Globus pallidus (tissue), 1 donor: ENCODE results near the gene PECR.
"Not testable (repeated sequence)": the region's sequence is repeated elsewhere in the genome, so short reads cannot be mapped to it uniquely, and the experiment has no call there.

Experiments used
- DNase-seq: peaks from one replicate; pipeline ENCODE4 v3.0.0-alpha.2; 2015; ENCODE audit warnings: low spot score

PECR gene

GRCh38 chr2:216002101-216002678 lies 79.4 kb downstream of the PECR start:
- DNase-seq, result no peak

- DNase-seq, result no peak
These were observed 80.2 kb downstream of the PECR start for GRCh38 chr2:216001216-216002100.

GRCh38 chr2:215998636-215999035 lies 83.0 kb downstream of the PECR start:
- peak; percentile 69 for DNase-seq

DNA sequence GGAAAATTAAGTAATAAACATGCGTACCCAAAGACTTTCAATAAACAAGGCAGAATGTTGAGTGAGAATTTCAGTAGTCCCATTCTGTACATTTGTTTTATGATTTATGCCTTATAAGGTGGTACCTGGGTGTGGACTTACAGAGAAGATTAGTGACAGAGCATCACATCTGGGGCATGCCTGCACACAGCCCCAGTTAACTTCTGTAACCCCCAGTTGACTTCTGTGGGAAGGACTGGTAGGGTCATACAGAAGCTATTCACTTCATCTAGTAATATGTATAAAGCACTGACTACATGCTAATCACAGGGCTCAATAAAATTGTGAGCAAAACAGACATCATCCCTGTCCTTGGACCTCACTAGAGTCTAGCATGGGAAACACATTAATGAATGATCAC lies 84.4 kb downstream of the PECR start:
- no peak for DNase-seq

GRCh38 chr2:215994911-215995310 lies 86.7 kb downstream of the PECR start:
- DNase-seq, result no peak

DNA sequence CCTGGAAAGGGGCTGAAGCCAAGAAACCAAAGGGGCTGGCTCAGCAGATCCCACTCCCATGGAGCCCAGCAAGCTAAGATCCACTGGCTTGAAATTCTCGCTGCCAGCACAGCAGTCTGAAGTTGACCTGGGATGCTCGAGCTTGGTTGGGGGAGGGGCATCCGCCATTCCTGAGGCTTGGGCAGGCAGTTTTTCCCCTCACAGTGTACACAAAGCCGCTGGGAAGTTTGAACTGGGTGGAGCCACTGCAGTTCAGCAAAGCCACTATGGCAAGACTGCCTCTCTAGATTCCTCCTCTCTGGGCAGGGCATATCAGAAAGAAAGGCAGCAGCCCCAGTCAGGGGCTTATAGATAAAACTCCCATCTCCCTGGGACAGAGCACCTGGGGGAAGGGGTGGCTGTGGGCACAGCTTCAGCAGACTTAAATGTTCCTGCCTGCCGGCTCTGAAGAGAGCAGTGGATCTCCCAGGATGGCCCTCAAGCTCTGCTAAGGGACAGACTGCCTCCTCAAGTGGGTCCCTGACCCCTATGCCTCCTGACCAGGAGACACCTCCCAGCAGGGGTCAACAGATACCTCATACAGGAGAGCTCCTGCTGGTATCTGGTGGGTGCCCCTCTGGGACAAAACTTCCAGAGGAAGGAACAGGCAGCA lies 92.9 kb downstream of the PECR start:
- not testable (repeated sequence) for DNase-seq
